RPMI7951 (cell line): Measurements from ENCODE around the gene GALE. TPM values are rescaled to one million over a fixed set of nuclear protein-coding genes. Genes with fewer than 3 reads are reported as not detected.
"Not testable (repeated sequence)": the region's sequence is repeated elsewhere in the genome, so short reads cannot be mapped to it uniquely, and the experiment has no call there.

Experiments used
- DNase-seq: peaks from one replicate; pipeline ENCODE4 v3.0.0-alpha.2; 2012; ENCODE audit warnings: low read depth
- total RNA-seq: library from RNA; depleted of rRNA; stranded (reverse); fragments of >200 nt; shearing (Covaris generic); gene quantifications from 2 replicates; pipeline ENCODE4 v1.2.3, GENCODE V29; 2014; rRNA removed

GALE gene
- 58.3 and 67.8 TPM in 2 replicates for total RNA-seq

DNA sequence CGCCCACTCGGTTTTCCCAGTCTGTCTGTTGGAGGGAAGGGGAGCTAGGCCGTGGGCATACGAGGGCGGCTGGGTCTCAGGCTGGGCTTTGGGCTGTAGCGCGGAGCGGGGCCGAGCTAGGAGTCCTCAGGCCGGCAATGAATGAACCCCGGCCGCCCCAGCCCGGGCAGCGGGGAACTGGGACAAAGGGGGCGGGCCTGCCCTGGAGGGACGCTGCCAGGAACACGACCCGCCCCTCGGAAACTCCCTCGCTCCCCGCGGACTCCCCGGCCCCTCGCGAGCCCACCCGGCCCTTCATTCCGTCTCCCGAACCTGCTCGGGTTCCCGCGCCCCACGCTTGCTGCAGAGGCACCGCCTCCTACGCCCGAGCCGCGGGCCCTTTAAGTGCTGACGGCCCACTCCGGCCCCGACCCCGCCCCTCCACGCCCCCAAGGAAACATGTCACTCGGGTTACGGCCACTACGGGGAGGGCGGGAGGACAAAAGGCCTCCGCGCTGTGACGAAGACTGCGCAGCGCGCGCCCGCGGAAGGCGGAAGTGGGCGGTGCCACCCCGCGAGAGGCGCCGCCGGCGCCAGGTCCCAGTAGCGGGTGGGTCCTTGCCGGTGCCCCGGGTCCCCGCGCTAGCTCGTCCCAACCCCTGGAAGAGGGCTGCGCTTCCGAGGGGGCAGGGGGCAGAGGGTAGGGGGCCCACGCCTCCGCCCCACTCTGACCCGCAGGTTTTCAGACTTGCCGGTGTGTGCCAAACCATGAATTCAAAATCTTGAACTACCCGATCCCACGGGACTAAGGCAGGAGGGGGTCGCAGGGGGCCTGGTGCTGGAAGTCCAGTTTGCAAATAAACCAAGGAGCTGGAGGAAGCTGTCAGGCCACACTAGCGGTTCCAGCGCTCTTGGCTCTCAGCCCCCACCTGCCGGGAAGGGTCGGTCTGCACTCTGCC, at the start of gene GALE:
GALE (minus strand) TSS at position 355 of the 938 bp plus-strand sequence. CDS start 1,747 bp downstream, outside the sequence.
- peak; percentile 96 for DNase-seq

DNA sequence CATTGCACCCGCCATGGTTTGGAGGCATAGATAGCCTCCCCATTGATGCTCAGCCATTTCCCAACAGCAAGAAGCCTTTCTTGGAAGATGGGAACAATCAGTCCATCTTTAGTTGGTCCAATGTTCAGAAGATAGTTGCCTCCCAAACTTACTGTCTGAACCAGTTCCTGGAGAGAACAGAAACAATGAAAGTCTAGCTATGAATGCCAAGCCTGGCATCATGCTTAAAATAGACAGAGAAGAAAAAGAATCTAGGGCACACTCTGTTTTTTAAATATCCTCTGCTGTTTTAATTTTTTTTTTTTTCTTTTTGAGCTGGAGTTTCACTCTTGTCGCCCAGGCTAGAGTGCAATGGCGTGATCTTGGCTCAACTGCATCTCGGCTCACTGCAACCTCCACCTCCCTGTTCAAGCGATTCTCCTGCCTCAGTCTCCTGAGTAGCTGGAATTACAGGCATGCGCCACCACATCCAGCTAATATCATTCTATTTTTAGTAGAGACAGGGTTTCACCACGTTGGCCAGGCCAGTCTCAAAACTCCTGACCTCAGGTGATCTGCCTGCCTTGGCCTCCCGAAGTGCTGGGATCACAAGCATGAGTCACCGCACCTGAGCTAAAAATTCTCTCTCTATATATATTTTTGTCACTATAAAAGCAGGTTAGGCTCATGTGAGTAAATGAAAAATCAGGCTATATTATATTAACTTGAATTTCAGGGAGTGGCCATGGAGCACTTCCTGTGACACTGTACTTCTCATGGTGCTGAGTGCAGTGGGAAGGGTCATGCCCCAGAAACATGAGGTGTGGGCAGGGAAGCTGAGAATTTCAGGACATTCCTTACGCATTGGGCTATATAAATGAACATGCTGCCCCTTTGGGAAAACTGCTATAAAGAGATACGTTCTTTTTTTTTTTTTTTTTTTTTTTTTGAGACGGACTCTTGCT, 48.4 kb upstream of the GALE start:
- no peak for DNase-seq

DNA sequence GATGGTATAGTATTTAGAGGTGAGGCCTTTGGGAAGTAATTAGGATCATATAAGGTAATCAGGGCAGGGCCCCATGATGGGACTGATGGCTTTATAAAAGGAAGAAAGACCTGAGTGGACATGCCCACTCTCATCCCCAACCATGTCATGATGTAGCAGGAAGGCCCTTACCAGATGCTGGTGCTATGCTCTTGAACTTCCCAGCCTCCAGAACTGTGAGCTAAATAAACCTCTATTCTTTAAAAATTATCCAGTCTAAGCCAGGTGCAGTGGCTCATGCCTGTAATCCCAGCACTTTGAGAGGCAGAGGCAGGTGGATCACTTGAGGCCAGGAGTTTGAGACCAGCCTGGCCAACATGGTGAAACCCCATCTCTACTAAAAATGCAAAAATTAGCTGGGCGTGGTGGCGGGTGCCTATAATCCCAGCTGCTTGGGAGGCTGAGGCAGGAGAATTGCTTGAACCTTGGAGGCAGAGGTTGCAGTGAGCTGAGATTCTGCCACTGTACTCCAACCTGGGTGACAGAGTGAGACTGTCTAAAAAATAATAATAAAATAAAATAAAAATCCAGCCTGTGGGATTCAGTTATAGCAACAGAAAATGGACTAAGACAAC, 47.0 kb upstream of the GALE start:
- not testable (repeated sequence) for DNase-seq

DNA sequence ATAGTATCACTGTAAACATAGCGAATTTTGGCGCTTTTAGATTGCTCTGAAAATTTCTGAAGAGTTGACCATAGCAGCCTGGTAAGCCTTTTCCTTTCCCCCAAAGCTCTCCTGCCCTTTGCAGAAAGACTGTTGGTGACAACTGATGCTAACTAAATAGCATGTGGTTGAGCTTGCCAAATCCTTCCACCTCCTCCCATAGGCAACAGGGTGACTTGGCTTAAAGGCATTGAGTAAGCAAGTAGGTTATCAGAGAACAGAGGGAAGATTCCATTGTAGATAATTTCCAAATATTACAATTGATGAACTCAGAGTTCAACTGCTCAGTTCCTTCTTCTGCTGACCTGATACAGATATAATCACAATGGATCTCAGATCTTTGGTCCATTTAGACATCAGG, 44.6 kb upstream of the GALE start:
- DNase-seq = no peak

DNA sequence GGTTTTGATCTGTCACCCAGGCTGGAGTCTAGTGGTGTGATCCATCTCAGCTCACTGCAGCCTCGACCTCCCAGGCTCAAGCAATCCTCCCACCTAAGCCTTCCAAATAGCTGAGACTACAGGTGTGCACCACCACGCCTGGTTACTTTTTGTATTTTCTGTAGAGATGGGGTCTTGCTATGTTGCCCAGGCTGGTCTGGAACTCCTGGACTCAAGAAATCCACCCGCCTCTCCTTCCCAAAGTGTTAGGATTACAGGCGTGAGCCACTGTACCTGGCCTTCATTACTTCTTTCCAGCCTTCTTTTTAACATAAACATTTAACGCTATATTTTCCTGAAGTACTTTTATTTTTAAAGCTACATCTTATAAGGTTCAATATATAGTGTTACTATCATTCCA, 43.1 kb upstream of the GALE start:
- DNase-seq = no peak

DNA sequence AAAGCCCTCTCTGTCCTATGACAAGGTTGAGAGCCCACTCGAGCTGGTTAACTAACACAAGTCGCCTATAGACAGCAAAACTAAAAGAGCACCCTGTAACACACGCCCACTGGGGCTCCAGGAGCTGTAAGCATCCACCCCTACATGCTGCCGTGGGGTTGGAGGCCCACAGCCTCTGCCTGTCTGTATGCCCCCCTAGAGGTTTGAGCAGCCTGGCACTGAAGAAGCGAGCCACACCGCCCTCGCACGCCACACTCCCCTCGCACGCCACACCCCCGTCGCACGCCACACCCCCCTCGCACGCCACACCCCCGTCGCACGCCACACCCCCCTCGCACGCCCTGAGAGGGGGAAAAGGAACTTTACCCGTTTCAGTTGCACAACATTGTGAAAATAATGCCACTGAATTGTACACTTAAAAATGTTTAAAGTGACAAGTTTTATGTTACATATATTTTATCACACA, 37.9 kb upstream of the GALE start:
- DNase-seq = peak; percentile 69

DNA sequence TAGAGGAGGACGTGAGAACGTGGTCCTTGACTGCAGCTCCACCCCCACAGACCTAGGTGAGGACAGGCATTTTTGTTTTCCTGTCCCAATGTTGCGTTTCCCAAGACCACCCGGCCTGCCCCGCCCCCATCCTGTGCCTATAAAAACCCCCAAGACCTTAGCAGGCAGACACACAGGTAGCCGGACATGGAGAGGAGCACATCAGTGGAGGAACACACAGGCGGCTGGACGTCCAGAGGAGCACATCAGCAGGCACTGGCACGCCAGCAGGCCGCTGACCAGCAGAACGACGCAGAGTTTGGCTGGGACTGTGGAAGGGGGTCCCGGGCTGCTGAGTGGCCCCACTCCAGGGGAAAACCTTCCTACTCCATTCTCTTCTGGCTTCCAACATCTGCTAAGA, 37.4 kb upstream of the GALE start:
- no peak for DNase-seq

DNA sequence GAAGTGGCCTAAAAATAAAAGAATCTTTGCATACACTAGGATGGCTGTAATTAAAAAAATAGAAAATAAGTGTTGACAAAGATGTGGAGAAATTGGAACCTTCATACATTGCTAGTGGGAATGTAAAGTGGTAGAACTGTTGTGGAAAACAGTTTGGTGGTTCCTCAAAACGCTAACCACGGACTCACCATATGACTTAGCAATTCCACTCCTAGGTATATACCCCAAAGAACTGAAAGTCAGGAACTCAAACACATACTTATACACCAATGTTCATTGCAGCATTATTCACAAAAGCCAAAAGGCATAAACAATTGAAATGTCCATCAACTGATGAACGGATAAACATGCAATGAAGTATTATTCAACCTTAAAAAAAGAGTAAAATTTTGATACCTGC, 35.5 kb upstream of the GALE start:
- no peak for DNase-seq

DNA sequence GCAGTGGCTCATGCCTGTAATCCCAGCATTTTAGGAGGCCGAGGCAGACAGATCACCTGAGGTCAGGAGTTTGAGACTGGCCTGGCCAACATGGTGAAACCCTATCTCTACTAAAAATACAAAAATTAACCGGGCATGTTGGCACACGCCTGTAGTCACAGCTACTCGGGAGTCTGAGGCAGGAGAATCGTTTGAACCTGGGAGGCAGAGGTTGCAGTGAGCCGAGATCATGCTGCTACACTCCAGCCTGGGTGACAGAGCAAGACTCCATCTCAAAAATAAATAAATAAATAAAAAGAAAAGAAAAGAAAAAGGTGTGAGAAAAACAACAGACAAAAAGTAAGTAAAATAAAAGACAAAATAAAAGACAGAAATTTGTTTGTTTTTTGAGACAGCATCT, 33.6 kb upstream of the GALE start:
- not testable (repeated sequence) for DNase-seq

DNA sequence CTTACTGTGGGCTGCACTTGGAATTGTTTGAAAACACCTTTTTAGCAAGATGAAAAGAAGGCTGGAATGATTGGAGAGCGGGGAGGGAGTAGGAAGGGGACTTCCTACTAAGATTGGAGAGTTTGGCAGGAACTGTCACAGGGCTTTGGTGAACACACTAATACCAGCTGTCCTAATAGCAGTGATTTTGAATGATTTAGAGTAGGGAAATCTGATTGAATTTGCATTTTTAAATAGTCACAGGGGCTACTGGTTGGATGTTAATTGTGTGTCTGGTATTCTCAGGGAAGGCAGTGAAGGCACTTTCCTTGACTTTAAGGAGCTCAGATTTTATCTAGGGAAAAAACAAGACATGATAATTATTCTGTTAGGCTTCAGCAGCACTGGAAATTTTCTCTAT, 27.2 kb upstream of the GALE start:
- DNase-seq = no peak

DNA sequence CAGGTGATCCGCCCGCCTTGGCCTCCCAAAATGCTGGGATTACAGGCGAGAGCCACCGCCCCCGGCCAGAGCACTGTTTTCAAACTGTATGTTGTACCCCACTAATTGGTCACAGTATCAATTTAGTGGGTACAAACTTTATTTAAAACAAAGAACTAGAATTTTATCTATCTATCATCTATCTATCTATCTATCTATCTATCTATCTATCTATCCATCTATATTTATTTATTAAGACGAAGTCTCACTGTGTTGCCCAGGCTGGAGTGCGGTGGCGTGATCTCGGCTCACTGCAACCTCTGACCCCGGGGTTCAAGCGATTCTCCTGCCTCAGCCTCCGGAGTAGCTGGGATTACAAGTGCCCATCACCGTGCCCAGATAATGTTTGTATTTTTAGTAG, 26.0 kb upstream of the GALE start:
- not testable (repeated sequence) for DNase-seq

DNA sequence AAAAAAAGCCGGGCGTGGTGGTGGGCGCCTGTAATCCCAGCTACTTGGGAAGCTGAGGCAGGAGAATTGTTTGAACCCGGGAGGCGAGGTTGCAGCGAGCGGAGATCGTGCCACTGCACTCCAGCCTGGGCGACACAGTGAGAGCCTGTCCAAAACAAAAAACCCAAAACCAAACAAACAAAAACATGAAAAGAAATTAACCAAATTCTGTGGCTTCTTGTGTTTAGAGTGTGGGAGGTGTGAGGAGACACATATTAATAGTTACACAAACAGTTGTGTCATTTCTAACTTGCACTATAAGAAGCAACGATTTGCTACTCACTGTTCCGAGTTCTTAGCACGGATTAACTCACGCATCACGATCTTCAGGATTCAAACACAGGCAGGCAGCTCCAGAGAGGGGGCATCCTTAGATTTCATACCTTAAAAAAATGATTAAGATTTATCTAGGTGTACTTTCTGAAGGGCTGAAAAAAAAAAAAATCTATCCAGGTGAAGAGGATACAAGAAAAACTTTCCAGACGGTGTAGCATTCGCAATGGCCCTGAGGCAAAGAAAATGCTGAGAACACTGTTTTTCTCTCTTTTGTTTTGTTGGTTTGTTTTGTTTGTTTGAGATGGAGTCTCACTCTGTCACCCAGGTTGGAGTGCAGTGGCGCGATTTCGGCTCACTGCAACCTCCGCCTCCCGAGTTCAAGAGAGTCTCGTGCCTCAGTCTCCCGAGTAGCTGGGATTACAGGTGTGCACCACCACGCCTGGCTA, 25.4 kb upstream of the GALE start:
- no peak for DNase-seq

DNA sequence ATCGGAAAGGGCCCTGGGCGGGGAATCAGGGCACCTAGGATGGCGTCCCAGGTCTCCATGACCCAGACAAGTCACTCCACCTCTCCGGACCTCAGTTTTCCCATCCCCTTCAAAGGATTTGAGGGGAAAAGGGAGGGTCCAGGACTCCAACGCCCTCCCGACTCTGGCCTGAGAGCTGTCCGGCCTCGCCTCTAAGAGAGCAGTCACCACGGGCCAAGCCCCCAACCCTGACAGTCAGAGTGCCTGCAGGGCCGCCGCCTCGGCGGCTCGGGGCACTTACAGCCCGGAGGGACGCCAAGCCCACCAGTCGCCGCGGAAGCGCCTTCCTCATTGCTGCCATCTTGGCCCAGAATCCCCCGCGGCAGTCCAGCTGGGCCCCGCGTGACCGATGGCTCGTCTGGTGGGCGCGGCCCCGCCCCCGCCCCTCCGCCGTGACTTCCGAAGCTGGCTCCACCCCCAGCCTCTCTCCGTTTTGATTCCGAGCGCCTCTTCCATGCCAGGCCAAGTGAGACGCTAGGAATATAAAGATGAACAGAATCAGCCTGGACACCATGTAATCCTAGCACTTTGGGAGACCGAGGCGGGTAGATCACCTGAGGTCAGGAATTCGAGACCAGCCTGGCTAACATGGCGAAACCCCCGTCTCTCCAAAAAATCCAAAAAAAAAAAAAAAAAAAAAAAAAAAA, 24.7 kb upstream of the GALE start, which contains the start of gene HMGCL:
HMGCL (minus strand) TSS at position 354 of the 686 bp plus-strand sequence; CDS start at position 340, 14 bp downstream.
- peak; percentile 89 for DNase-seq

DNA sequence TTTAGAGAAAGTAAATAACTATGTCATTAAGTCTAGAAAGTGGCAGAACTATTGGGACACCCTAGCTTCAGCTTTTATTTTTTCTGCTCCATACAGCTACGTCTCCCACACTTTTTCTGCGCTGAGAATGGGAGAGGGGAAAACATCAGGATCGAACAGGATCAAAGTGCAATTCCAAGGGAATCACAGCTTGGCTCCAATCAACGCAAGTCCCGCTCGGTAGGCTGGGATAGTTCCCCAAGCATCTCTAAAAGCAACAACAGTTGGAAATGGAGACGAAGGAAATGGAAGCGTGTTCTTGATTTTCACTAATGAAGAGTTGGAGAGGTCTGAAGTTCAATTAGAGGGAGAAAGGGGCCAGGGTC, 24.1 kb upstream of the GALE start:
- no peak for DNase-seq

DNA sequence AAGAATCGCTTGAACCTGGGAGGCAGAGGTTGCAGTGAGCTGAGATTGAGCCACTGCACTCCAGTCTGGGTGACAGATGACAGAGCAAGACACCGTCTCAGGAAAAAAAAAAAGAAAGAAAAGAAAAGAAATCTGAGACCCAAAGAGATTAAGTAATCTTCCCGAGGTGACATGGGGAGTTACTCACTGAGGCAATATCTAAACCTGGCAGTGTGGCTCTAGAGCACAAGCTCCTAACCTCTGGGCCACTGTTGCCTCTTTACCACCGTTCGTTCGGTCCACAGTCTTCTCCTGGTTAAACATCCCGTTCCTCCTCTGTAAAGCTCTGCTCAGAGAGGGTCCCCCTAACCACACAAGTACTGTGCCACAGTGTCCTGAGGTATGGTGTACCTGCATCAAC, 23.2 kb upstream of the GALE start:
- DNase-seq = no peak

DNA sequence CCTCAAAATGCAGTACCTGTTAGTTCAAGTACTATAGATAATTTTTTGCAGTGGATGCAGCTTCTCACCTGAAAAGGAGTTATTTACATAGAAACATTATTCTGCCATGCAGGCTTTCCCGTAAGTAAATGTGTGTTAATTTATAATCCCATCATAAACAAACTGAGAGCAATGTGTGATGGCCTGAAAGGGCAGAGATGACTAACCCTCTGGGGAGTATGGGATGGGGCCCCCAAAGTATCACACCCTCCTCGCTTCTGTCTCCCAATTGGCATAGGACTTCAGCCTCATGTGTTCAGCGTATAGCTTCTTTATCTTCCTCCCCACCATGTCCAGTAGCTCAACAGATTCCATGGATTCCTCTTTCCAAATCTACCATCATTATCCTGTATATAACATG, 17.1 kb upstream of the GALE start:
- no peak for DNase-seq

DNA sequence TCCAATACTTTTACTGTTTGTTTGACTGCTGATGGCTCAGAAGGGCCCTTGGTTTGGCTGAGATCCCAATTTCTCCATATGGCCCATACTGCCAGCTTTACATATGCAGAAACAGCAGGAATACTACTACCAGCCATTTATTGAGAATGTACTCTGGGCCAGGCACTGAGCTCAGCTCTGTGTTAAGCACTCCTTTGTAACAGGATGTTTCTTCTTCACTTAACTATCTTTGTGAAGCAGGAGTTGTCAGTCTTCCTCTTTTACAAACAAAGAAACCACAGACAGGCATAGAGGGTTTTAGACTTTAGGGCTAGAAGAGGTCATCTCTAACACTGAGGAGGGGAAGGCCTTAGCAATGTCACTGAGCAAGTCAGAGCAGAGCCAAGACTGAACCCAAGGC, 16.4 kb upstream of the GALE start:
- DNase-seq = no peak

DNA sequence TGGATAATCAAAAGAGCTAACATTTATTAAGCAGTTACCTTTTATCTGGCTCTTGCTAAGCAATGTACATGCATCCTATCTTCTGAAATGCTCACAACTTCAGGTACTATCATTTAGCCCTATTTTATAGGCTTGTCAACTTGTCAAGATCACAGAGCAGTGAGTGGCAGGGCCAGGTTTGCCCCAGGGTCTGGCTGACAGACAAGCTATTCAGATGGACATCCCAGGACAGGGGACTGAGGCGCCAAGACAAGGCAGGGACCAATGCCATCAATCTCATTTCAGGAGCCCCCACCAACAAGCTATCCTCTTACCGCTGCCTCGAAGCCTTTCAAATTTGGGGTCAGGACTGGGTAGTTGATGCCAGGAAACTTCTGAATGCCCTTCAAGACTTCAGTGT, 15.8 kb upstream of the GALE start:
- no peak for DNase-seq

DNA sequence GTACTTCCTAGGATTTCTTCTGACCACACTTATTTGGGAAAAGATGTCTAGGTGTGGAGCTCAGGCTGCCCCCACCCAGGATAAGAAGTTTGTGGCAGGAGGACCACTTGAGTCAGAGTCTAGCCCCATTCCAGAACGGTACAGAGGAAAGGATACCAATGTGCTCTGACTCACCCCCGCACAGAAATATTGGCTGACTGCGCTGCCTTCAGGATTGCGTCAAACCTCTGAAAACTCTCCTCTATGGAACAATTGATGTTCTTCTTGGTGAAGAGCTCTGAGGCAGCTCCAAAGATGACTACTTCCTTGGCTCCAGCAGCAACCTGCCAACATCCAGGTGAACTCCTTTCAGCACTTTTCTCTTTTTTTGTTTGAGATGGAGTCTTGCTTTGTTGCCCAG, 13.5 kb upstream of the GALE start:
- no peak for DNase-seq

DNA sequence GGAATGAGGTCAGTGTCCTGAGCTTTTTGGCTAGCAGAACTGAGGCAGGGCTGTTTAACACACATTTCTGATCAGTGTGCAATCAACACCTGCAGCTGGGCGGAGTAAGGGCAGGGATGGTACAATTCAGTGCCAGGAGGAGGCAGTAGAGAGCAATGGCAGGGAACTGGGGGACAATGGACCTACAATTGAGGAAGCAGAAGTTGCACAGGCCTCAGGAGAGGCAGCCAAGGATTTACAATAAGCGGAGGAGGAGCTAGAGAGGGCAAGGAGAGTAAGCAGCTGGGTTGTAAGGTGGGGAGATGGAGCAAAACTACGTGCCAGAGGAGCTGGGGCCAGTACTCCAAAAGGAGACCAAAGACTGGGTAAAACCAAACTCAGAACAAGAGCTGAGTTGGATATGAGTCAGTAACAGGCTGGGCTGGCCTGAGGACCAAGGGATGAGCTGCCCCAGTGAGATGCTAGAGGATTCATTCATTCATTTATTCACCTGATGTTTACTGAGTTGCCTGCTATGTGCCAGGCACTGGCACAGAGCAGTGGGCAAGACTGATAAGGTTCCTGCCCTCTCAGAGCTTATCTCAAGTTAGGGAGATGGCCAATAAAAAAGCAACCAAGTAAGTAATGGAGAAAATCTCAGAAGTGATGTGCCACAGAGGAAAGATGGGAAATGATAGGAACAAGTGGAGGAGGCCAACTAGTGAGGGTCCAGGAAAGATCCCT, 10.4 kb upstream of the GALE start:
- DNase-seq = peak; percentile 44
